GM23338 (cell line): ENCODE data around the gene TWIST2. TPM values are rescaled to one million over a fixed set of nuclear protein-coding genes. Genes with fewer than 3 reads are reported as not detected.

Experiments
- ATAC-seq: fragments of 200-7000 bp; cut with Tn5 transposase; 3 replicates; pipeline ENCODE4 v1.9.1; 2020
- DNase-seq: peaks from one replicate; pipeline ENCODE4 v3.0.0-alpha.2; 2015; ENCODE audit warnings: low spot score
- H2AFZ ChIP-seq: fragments of 200-600 bp; sonication (generic); 2 replicates; pipeline ENCODE4 v1.8.0; 2016; ENCODE audit warnings: antibody characterized with exemption, mild to moderate bottlenecking, moderate library complexity
- H3F3A ChIP-seq: fragments of 200-600 bp; sonication (generic); replicated peaks from 2 replicates; pipeline ENCODE4 v1.8.0; 2017; ENCODE audit warnings: antibody characterized with exemption, mixed run types, low read depth
- H3K27ac ChIP-seq: fragments of 200-600 bp; sonication (generic); 2 replicates; pipeline ENCODE4 v1.6.1; 2016; ENCODE audit warnings: low read depth
- H3K27me3 ChIP-seq: fragments of 200-600 bp; sonication (generic); 2 replicates; pipeline ENCODE4 v1.8.0; 2016; ENCODE audit warnings: mild to moderate bottlenecking, mixed run types, moderate library complexity; ENCODE audit not compliant: insufficient read depth
- H3K36me3 ChIP-seq: fragments of 200-600 bp; sonication (generic); 2 replicates; pipeline ENCODE4 v1.8.0; 2016; ENCODE audit warnings: mild to moderate bottlenecking; ENCODE audit not compliant: insufficient read depth
- H3K4me1 ChIP-seq: fragments of 200-600 bp; sonication (generic); 2 replicates; pipeline ENCODE4 v1.8.0; 2016; ENCODE audit warnings: mild to moderate bottlenecking, moderate library complexity; ENCODE audit not compliant: insufficient read depth
- H3K4me2 ChIP-seq: fragments of 200-600 bp; sonication (generic); 2 replicates; pipeline ENCODE4 v1.7.1; 2017; ENCODE audit warnings: mixed run types
- H3K4me3 ChIP-seq: fragments of 200-600 bp; sonication (generic); 2 replicates; pipeline ENCODE4 v1.6.1; 2016; ENCODE audit warnings: mixed run types
- H3K79me2 ChIP-seq: fragments of 200-600 bp; sonication (generic); replicated peaks from 2 replicates; pipeline ENCODE4 v1.8.0; 2017; ENCODE audit warnings: mild to moderate bottlenecking; ENCODE audit not compliant: insufficient read depth
- H3K9me2 ChIP-seq: fragments of 200-600 bp; sonication (generic); 2 replicates; pipeline ENCODE4 v1.8.0; 2017; ENCODE audit not compliant: insufficient read depth
- H4K20me1 ChIP-seq: fragments of 200-600 bp; sonication (generic); replicated peaks from 2 replicates; pipeline ENCODE4 v1.8.0; 2017; ENCODE audit warnings: mild to moderate bottlenecking; ENCODE audit not compliant: insufficient read depth
- H3K27ac Mint-ChIP-seq: 2 replicates; pipeline ENCODE4 v1.8.0; 2020; ENCODE audit warnings: inconsistent platforms, mild to moderate bottlenecking, moderate library complexity, mixed read lengths
- H3K27me3 Mint-ChIP-seq: 3 replicates; pipeline ENCODE4 v1.8.0; 2022; ENCODE audit warnings: low read depth, mild to moderate bottlenecking, moderate library complexity, mixed read lengths, inconsistent platforms; ENCODE audit not compliant: insufficient read depth, poor library complexity
- H3K36me3 Mint-ChIP-seq: 3 replicates; pipeline ENCODE4 v1.8.0; 2021; ENCODE audit warnings: low read depth, mild to moderate bottlenecking, inconsistent platforms, moderate library complexity, mixed read lengths
- H3K4me1 Mint-ChIP-seq: 3 replicates; pipeline ENCODE4 v1.8.0; 2020; ENCODE audit warnings: mild to moderate bottlenecking, inconsistent platforms, mixed read lengths
- H3K4me3 Mint-ChIP-seq: 3 replicates; pipeline ENCODE4 v1.8.0; 2021; ENCODE audit warnings: moderate library complexity, mild to moderate bottlenecking, inconsistent platforms, mixed read lengths
- H3K9me3 Mint-ChIP-seq: 3 replicates; pipeline ENCODE4 v1.8.0; 2020; ENCODE audit warnings: moderate library complexity, mild to moderate bottlenecking, inconsistent platforms, mixed read lengths
- CREB1 ChIP-seq: fragments of 250-450 bp; sonication (Bioruptor Pico); IDR thresholded peaks from 2 replicates; pipeline ENCODE4 v1.5.0; 2020; ENCODE audit warnings: low read depth, mild to moderate bottlenecking, moderate library complexity
- CTCF ChIP-seq, 2 experiments: fragments of 200-600 bp in 1 of 2; sonication (generic) in 1 of 2; conservative IDR thresholded peaks; 2 replicates each; pipeline versions ENCODE4 v1.5.1 to v1.6.1; 2016 to 2017; ENCODE audit warnings: antibody characterized with exemption in 2 of 2, low read depth in 2 of 2, mild to moderate bottlenecking in 2 of 2, moderate library complexity in 1 of 2
- EZH2 ChIP-seq: fragments of 200-600 bp; sonication (generic); IDR thresholded peaks from one replicate; pipeline ENCODE4 v1.8.0; 2017; ENCODE audit warnings: antibody characterized with exemption, mild to moderate bottlenecking, low read depth; ENCODE audit not compliant: unreplicated experiment
- EZH2phosphoT487 ChIP-seq: fragments of 200-600 bp; sonication (generic); IDR thresholded peaks from one replicate; pipeline ENCODE4 v1.8.1; 2018; ENCODE audit warnings: antibody characterized with exemption; ENCODE audit not compliant: unreplicated experiment
- JUNB ChIP-seq: IDR thresholded peaks from one replicate; pipeline ENCODE4 v1.6.1; 2016; ENCODE audit warnings: antibody characterized with exemption; ENCODE audit not compliant: unreplicated experiment
- NANOG ChIP-seq: IDR thresholded peaks from 2 replicates; pipeline ENCODE4 v1.6.1; 2016; ENCODE audit warnings: antibody characterized with exemption, borderline replicate concordance
- POLR2AphosphoS5 ChIP-seq: IDR thresholded peaks from 2 replicates; pipeline ENCODE4 v1.6.1; 2016; ENCODE audit warnings: antibody characterized with exemption, low read depth
- STAT1 ChIP-seq: IDR thresholded peaks from one replicate; pipeline ENCODE4 v1.6.1; 2016; ENCODE audit warnings: antibody characterized with exemption; ENCODE audit not compliant: unreplicated experiment
- ZNF114 ChIP-seq: fragments of 250-450 bp; sonication (Bioruptor Pico); IDR thresholded peaks from 2 replicates; pipeline ENCODE4 v1.5.0; 2020; ENCODE audit warnings: mild to moderate bottlenecking, moderate library complexity
- ZNF331 ChIP-seq: fragments of 250-450 bp; sonication (Bioruptor Pico); IDR thresholded peaks from 2 replicates; pipeline ENCODE4 v1.5.0; 2020; ENCODE audit warnings: low read depth, mild to moderate bottlenecking, moderate library complexity
- ZNF462 ChIP-seq: fragments of 250-450 bp; sonication (Bioruptor Pico); IDR thresholded peaks from 2 replicates; pipeline ENCODE4 v1.5.0; 2020; ENCODE audit warnings: mild to moderate bottlenecking, moderate library complexity
- polyA plus RNA-seq: library from polyadenylated mRNA; unstranded; fragments of >200 nt; fragmentation: Nextera tagmentation; extraction: Ambion mirVana; gene quantifications from 2 replicates; pipeline ENCODE4 v1.2.1, GENCODE V29; 2016
- total RNA-seq: library from RNA; depleted of rRNA; stranded (reverse); fragments of >200 nt; shearing (Covaris generic); gene quantifications from 2 replicates; pipeline ENCODE4 v1.2.3, GENCODE V29; 2014
- TF ChIP-seq, protein P1 (sequence below): IDR thresholded peaks from one replicate; pipeline ENCODE4 v1.6.1; 2018; ENCODE audit warnings: antibody characterized with exemption; ENCODE audit not compliant: unreplicated experiment
- TF ChIP-seq, protein P2 (sequence below): IDR thresholded peaks from 2 replicates; pipeline ENCODE4 v1.6.1; 2016; ENCODE audit warnings: antibody characterized with exemption

TWIST2 gene
- total and polyA plus RNA-seq, 2 experiments from 2014 or later = 7.0 to 12.5 TPM

DNA sequence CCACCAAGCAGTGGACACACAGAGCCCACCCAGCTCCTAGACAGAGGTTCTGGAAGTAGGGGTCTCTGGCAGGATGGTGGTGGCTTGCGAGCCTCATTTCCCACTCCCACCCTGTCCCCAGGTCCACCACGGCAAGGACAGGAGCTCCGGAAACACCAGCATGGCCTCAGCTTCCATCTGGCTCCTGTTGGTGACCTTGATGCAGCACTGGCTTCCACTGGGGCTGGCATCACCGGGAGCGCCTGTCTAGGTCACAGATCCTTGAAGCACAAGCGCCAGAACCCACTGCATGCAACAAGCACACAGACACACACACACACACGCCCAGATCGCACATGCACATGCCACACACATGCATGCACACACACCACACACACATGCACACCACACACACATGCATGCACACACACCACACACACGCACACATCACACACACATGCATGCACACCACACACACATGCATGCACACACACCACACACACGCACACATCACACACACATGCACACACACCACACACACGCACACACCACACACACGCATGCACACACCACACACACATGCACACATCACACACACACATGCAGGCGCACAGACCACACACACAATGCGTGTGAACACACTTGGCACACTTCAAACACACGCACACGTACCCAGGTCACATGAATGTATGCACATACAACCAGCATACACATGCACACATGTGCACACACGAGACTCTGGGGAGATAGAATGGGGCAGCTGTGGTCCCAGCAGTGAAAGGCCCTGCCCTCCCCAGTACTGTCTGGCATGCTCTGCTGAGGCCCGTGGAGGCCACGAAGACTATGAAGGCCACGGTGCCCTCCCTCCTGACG, 63.7 kb downstream of the TWIST2 start:
- no peak for ATAC-seq
- H3K4me1 ChIP-seq = no peaks in the 10 kb centered on the region
- no peak overlapping the region for H2AFZ ChIP-seq
- no peaks in the 10 kb centered on the region for H3K9me3 Mint-ChIP-seq
- no peaks in the 10 kb centered on the region for H3K79me2 ChIP-seq
- H3K27ac Mint-ChIP-seq = no peak overlapping the region
- H3K36me3 Mint-ChIP-seq = no peaks in the 10 kb centered on the region; the same call in 2 of the 3 replicates
- TF ChIP-seq, protein P1, sequence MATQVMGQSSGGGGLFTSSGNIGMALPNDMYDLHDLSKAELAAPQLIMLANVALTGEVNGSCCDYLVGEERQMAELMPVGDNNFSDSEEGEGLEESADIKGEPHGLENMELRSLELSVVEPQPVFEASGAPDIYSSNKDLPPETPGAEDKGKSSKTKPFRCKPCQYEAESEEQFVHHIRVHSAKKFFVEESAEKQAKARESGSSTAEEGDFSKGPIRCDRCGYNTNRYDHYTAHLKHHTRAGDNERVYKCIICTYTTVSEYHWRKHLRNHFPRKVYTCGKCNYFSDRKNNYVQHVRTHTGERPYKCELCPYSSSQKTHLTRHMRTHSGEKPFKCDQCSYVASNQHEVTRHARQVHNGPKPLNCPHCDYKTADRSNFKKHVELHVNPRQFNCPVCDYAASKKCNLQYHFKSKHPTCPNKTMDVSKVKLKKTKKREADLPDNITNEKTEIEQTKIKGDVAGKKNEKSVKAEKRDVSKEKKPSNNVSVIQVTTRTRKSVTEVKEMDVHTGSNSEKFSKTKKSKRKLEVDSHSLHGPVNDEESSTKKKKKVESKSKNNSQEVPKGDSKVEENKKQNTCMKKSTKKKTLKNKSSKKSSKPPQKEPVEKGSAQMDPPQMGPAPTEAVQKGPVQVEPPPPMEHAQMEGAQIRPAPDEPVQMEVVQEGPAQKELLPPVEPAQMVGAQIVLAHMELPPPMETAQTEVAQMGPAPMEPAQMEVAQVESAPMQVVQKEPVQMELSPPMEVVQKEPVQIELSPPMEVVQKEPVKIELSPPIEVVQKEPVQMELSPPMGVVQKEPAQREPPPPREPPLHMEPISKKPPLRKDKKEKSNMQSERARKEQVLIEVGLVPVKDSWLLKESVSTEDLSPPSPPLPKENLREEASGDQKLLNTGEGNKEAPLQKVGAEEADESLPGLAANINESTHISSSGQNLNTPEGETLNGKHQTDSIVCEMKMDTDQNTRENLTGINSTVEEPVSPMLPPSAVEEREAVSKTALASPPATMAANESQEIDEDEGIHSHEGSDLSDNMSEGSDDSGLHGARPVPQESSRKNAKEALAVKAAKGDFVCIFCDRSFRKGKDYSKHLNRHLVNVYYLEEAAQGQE = no peak
- TF ChIP-seq JUNB (no peak), CTCF (conservative IDR thresholded peaks at IDR 0.05; ENCODE audit: low read depth in 2 of 2) (no peak), NANOG (no peak), ZNF462 (CRISPR knock-in tag) (no peak), ZNF114 (CRISPR knock-in tag) (no peak), ZNF331 (no peak), EZH2 (no peak), POLR2AphosphoS5 (no peak), CREB1 (CRISPR knock-in tag) (no peak), EZH2phosphoT487 (no peak), STAT1 (no peak)
- TF ChIP-seq, protein P2, sequence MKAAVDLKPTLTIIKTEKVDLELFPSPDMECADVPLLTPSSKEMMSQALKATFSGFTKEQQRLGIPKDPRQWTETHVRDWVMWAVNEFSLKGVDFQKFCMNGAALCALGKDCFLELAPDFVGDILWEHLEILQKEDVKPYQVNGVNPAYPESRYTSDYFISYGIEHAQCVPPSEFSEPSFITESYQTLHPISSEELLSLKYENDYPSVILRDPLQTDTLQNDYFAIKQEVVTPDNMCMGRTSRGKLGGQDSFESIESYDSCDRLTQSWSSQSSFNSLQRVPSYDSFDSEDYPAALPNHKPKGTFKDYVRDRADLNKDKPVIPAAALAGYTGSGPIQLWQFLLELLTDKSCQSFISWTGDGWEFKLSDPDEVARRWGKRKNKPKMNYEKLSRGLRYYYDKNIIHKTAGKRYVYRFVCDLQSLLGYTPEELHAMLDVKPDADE = no peak
- H4K20me1 ChIP-seq = no peaks in the 10 kb centered on the region
- H3K4me3 Mint-ChIP-seq = no peak overlapping the region
- no peak overlapping the region for H3K27ac ChIP-seq
- no peaks in the 10 kb centered on the region for H3K27me3 ChIP-seq
- H3K36me3 ChIP-seq = no peaks in the 10 kb centered on the region
- H3K9me2 ChIP-seq = no peaks in the 10 kb centered on the region
- no peak for DNase-seq
- peaks cover 9% of the 10 kb centered on the region for H3K4me1 Mint-ChIP-seq
- no peak overlapping the region for H3K4me3 ChIP-seq
- peaks cover 12% of the 10 kb centered on the region for H3K27me3 Mint-ChIP-seq
- 0 out of 2 replicates have a peak, but pooled peaks cover 5% of the 10 kb centered on the region for H3F3A ChIP-seq
- H3K4me2 ChIP-seq = no peak overlapping the region
